H9 (cell line): Measurements from ENCODE around the gene OTUB1. TPM values are rescaled to one million over a fixed set of nuclear protein-coding genes. Genes with fewer than 3 reads are reported as not detected.

Experiments
- DNase-seq: peaks from one replicate; pipeline ENCODE4 v3.0.0-alpha.2; 2017
- H2AFZ ChIP-seq: one replicate; pipeline ENCODE4 v1.6.1; 2013; ENCODE audit warnings: mild to moderate bottlenecking, low read length, control low read depth, moderate library complexity
- H2AK5ac ChIP-seq: 2 replicates; pipeline ENCODE4 v1.6.1; 2013; ENCODE audit warnings: low read length, control low read depth, mixed read lengths; ENCODE audit not compliant: insufficient read length
- H2BK120ac ChIP-seq: one replicate; pipeline ENCODE4 v1.6.1; 2013; ENCODE audit warnings: low read depth, mild to moderate bottlenecking, low read length, control low read depth, inconsistent platforms; ENCODE audit not compliant: poor library complexity, severe bottlenecking
- H2BK12ac ChIP-seq: 2 replicates; pipeline ENCODE4 v1.6.1; 2013; ENCODE audit warnings: low read length, control low read depth, mixed read lengths, low read depth; ENCODE audit not compliant: insufficient read length
- H2BK15ac ChIP-seq: 2 replicates; pipeline ENCODE4 v1.6.1; 2013; ENCODE audit warnings: low read depth, low read length, control low read depth
- H2BK20ac ChIP-seq: one replicate; pipeline ENCODE4 v1.6.1; 2013; ENCODE audit warnings: low read depth, mild to moderate bottlenecking, low read length, control low read depth, inconsistent platforms; ENCODE audit not compliant: poor library complexity, severe bottlenecking
- H2BK5ac ChIP-seq: 2 replicates; pipeline ENCODE4 v1.6.1; 2013; ENCODE audit warnings: low read length, control low read depth, mixed read lengths; ENCODE audit not compliant: insufficient read length
- H3K14ac ChIP-seq: 2 replicates; pipeline ENCODE4 v1.6.1; 2013; ENCODE audit warnings: low read length, control low read depth; ENCODE audit not compliant: insufficient read depth
- H3K18ac ChIP-seq: 2 replicates; pipeline ENCODE4 v1.6.1; 2013; ENCODE audit warnings: low read depth, mild to moderate bottlenecking, mixed read lengths, low read length, control low read depth; ENCODE audit not compliant: insufficient read length
- H3K23ac ChIP-seq: 2 replicates; pipeline ENCODE4 v1.6.1; 2013; ENCODE audit warnings: low read length, control low read depth, mixed read lengths, low read depth; ENCODE audit not compliant: insufficient read length
- H3K23me2 ChIP-seq: 2 replicates; pipeline ENCODE4 v1.6.1; 2013; ENCODE audit warnings: low read depth, mild to moderate bottlenecking, mixed read lengths, low read length, control low read depth; ENCODE audit not compliant: insufficient read length, poor library complexity, severe bottlenecking
- H3K27ac ChIP-seq: 2 replicates; pipeline ENCODE4 v1.5.1; 2013; ENCODE audit warnings: low read length, control low read depth, mixed read lengths, low read depth; ENCODE audit not compliant: insufficient read length
- H3K27me3 ChIP-seq: 2 replicates; pipeline ENCODE4 v1.6.1; 2013; ENCODE audit warnings: low read length, control low read depth, inconsistent platforms; ENCODE audit not compliant: insufficient read depth
- H3K4ac ChIP-seq: 2 replicates; pipeline ENCODE4 v1.6.1; 2013; ENCODE audit warnings: low read depth, mild to moderate bottlenecking, control low read depth, inconsistent platforms, low read length, moderate library complexity
- H3K4me1 ChIP-seq: 2 replicates; pipeline ENCODE4 v1.6.1; 2013; ENCODE audit warnings: low read length, control low read depth, inconsistent platforms; ENCODE audit not compliant: insufficient read depth
- H3K4me2 ChIP-seq: 2 replicates; pipeline ENCODE4 v1.6.1; 2013; ENCODE audit warnings: low read length, control low read depth, mixed read lengths; ENCODE audit not compliant: insufficient read length, insufficient read depth
- H3K56ac ChIP-seq: 2 replicates; pipeline ENCODE4 v1.6.1; 2013; ENCODE audit warnings: low read depth, mild to moderate bottlenecking, mixed read lengths, low read length, control low read depth; ENCODE audit not compliant: insufficient read length
- H3K79me1 ChIP-seq: 2 replicates; pipeline ENCODE4 v1.6.1; 2013; ENCODE audit warnings: low read depth, mild to moderate bottlenecking, moderate library complexity, low read length, control low read depth, inconsistent platforms; ENCODE audit not compliant: insufficient read depth, poor library complexity, severe bottlenecking
- H3K79me2 ChIP-seq: 2 replicates; pipeline ENCODE4 v1.6.1; 2013; ENCODE audit warnings: low read length, control low read depth, inconsistent platforms; ENCODE audit not compliant: insufficient read depth
- H3K9ac ChIP-seq: 2 replicates; pipeline ENCODE4 v1.6.1; 2013; ENCODE audit warnings: low read length, control low read depth, mixed read lengths; ENCODE audit not compliant: insufficient read length; ENCODE audit errors: extremely low read depth
- H3K9me3 ChIP-seq: one replicate; pipeline ENCODE4 v1.6.1; 2013; ENCODE audit warnings: low read depth, low read length, inconsistent platforms; ENCODE audit not compliant: control insufficient read depth
- H3T11ph ChIP-seq: one replicate; pipeline ENCODE4 v1.6.1; 2013; ENCODE audit warnings: mild to moderate bottlenecking, low read length, control low read depth, inconsistent platforms
- H4K20me1 ChIP-seq: one replicate; pipeline ENCODE4 v1.6.1; 2013; ENCODE audit not compliant: control insufficient read depth, insufficient read length, insufficient read depth
- H4K5ac ChIP-seq: 2 replicates; pipeline ENCODE4 v1.6.1; 2013; ENCODE audit warnings: low read depth, mild to moderate bottlenecking, mixed read lengths, low read length, control low read depth; ENCODE audit not compliant: insufficient read length
- H4K8ac ChIP-seq: replicated peaks from 2 replicates; pipeline ENCODE4 v1.6.1; 2013; ENCODE audit warnings: low read length, control low read depth, mixed read lengths, low read depth; ENCODE audit not compliant: insufficient read length
- H4K91ac ChIP-seq: 2 replicates; pipeline ENCODE4 v1.6.1; 2013; ENCODE audit warnings: low read depth, mild to moderate bottlenecking, moderate library complexity, mixed read lengths, low read length, control low read depth; ENCODE audit not compliant: insufficient read length
- H3K27ac Mint-ChIP-seq, 3 experiments: 2 replicates in 2 of 3; 3 replicates in 1 of 3; pipeline ENCODE4 v1.8.0; 2020 to 2021; ENCODE audit warnings: mixed read lengths in 3 of 3, mild to moderate bottlenecking in 1 of 3, moderate library complexity in 1 of 3
- H3K27me3 Mint-ChIP-seq: 2 replicates; pipeline ENCODE4 v1.8.0; 2021; ENCODE audit warnings: low read depth, mild to moderate bottlenecking, moderate library complexity, mixed read lengths
- H3K36me3 Mint-ChIP-seq, 3 experiments: 2 replicates in 2 of 3; 3 replicates in 1 of 3; pipeline ENCODE4 v1.8.0; 2020 to 2021; ENCODE audit warnings: low read depth in 3 of 3, mixed read lengths in 3 of 3; ENCODE audit not compliant: insufficient read depth in 1 of 3
- H3K4me1 Mint-ChIP-seq, 2 experiments: 2 replicates each; pipeline ENCODE4 v1.8.0; 2020; ENCODE audit warnings: mixed read lengths in 2 of 2
- H3K4me3 Mint-ChIP-seq, 2 experiments: 2 replicates in 1 of 2; 3 replicates in 1 of 2; pipeline ENCODE4 v1.8.0; 2020 to 2021; ENCODE audit warnings: mild to moderate bottlenecking in 2 of 2, mixed read lengths in 2 of 2, moderate library complexity in 1 of 2
- H3K9me3 Mint-ChIP-seq, 2 experiments: 2 replicates in 1 of 2; 3 replicates in 1 of 2; pipeline ENCODE4 v1.8.0; 2020; ENCODE audit warnings: mild to moderate bottlenecking in 2 of 2, mixed read lengths in 2 of 2, moderate library complexity in 1 of 2
- CTCF ChIP-seq: fragments of 200-600 bp; sonication (generic); conservative IDR thresholded peaks from 3 replicates; pipeline ENCODE4 v1.8.0; 2021; ENCODE audit warnings: antibody characterized with exemption, mild to moderate bottlenecking
- WGBS: extraction: QIAGEN DNeasy Blood & Tissue Kit; methylation state at CpG from one replicate; pipeline ENCODE4 v1.1.7; 2013; ENCODE audit warnings: missing lambda C conversion rate, low lambda C conversion rate, mixed read lengths; ENCODE audit not compliant: insufficient read length; ENCODE audit errors: extremely low coverage; 5-methylcytosine and 5-hydroxymethylcytosine counted together
- total RNA-seq: library from RNA; stranded (reverse); gene quantifications from 2 replicates; pipeline ENCODE4 v1.2.1, GENCODE V29; 2021

The OTUB1 gene
- total RNA-seq, 1 experiment from 2014 or later, result 114 TPM

- H3K4me3 Mint-ChIP-seq, result peak overlapping the region in 1 of 2 experiments; percentile 65; a peak in 2 of 5 replicates
- Histone ChIP-seq H3K9ac (no peak overlapping the region), H2BK120ac (no peak overlapping the region), H2AK5ac (no peak overlapping the region), H3K4ac (no peak overlapping the region), H4K91ac (no peak overlapping the region), H3K4me2 (no peak overlapping the region), H3K4me1 (peaks cover 2% of the 10 kb centered on the region; the same call in 1 of the 2 replicates), H2BK20ac (no peak overlapping the region), H3K23ac (no peak overlapping the region), H2BK12ac (no peak overlapping the region), H2BK5ac (no peak overlapping the region), H4K5ac (no peak overlapping the region), H3T11ph (no peak overlapping the region), H3K27me3 (no peaks in the 10 kb centered on the region; the same call in 1 of the 2 replicates), H3K9me3 (no peaks in the 10 kb centered on the region), H3K27ac (no peak overlapping the region), H2BK15ac (no peak overlapping the region), H3K56ac (no peak overlapping the region), H3K18ac (no peak overlapping the region), H3K79me2 (no peaks in the 10 kb centered on the region), H3K23me2 (no peaks in the 10 kb centered on the region), H2AFZ (no peak overlapping the region), H3K79me1 (no peaks in the 10 kb centered on the region), H3K14ac (0 out of 2 replicates have a peak overlapping the region, but pooled peaks have one; percentile 67), H4K20me1 (no peaks in the 10 kb centered on the region), H4K8ac (no peak overlapping the region)
- DNase-seq, result no peak
- WGBS, result no CpG with 5 or more reads among the region's 22 CpGs
- H3K36me3 Mint-ChIP-seq, result no peaks in the 10 kb centered on the region; a peak in 1 of 7 replicates
- H3K27me3 Mint-ChIP-seq, result peaks cover 35% of the 10 kb centered on the region
- H3K9me3 Mint-ChIP-seq, result no peaks in the 10 kb centered on the region
- peaks cover 37 to 56% of the 10 kb centered on the region in 2 experiments for H3K4me1 Mint-ChIP-seq
- no peak for TF ChIP-seq CTCF
- peak overlapping the region in 2 of 3 experiments; percentile 63 to 94; a peak in 2 of 7 replicates for H3K27ac Mint-ChIP-seq
These were observed 34.9 kb downstream of the OTUB1 start for GRCh38 chr11:64020976-64021756.
